Measurements from ENCODE around the gene ZBTB5. TPM values are rescaled to one million over a fixed set of nuclear protein-coding genes. Genes with fewer than 3 reads are reported as not detected.
"Not testable (repeated sequence)": the region's sequence is repeated elsewhere in the genome, so short reads cannot be mapped to it uniquely, and the experiment has no call there.

ZBTB5 gene
- total RNA-seq, 1 experiment from 2014 or later = 8.8 TPM

- Histone ChIP-seq H3F3A (ENCODE audit: insufficient read depth, low read depth) (no peaks in the 10 kb centered on the region), H4K20me1 (ENCODE audit: insufficient read depth) (no peaks in the 10 kb centered on the region), H3K9me2 (ENCODE audit: insufficient read depth) (no peaks in the 10 kb centered on the region), H3K4me3 (no peak overlapping the region), H3K36me3 (ENCODE audit: low read depth) (no peaks in the 10 kb centered on the region), H3K4me2 (no peak overlapping the region), H3K4me1 (replicated peaks; ENCODE audit: insufficient read depth) (no peaks in the 10 kb centered on the region), H3K79me2 (ENCODE audit: low read depth) (no peaks in the 10 kb centered on the region), H2AFZ (no peak overlapping the region), H3K27me3 (ENCODE audit: insufficient read depth, low read depth) (no peaks in the 10 kb centered on the region), H3K9me3 (ENCODE audit: insufficient read depth, low read depth) (no peaks in the 10 kb centered on the region), H3K27ac (no peak overlapping the region)
- TF ChIP-seq EZH2 (IDR thresholded peaks at IDR 0.05; ENCODE audit: low read depth) = no peak
- no peak for TF ChIP-seq CTCF (conservative IDR thresholded peaks at IDR 0.05)
- ChIA-PET CTCF (no interaction called here), POLR2A (ENCODE audit: unreplicated experiment) (no interaction called here)
- BruUV-seq (replicated peaks) = no TSS peak
- intact Hi-C loops (cut with micrococcal nuclease; ENCODE audit: unreplicated experiment) = no loop called here
- DNase-seq = no peak
Measured at GRCh38 chr9:37429441-37430285, 35.6 kb downstream of the ZBTB5 start.

- Histone ChIP-seq H3K4me2 (no peak overlapping the region), H4K20me1 (ENCODE audit: insufficient read depth) (no peaks in the 10 kb centered on the region), H2AFZ (no peak overlapping the region), H3K9me2 (ENCODE audit: insufficient read depth) (no peaks in the 10 kb centered on the region), H3K36me3 (ENCODE audit: low read depth) (no peaks in the 10 kb centered on the region), H3K4me3 (no peak overlapping the region), H3F3A (ENCODE audit: insufficient read depth, low read depth) (no peaks in the 10 kb centered on the region), H3K27me3 (ENCODE audit: insufficient read depth, low read depth) (no peaks in the 10 kb centered on the region), H3K9me3 (ENCODE audit: insufficient read depth, low read depth) (no peaks in the 10 kb centered on the region), H3K27ac (no peak overlapping the region), H3K4me1 (replicated peaks; ENCODE audit: insufficient read depth) (peaks cover 7% of the 10 kb centered on the region; the same call in 1 of the 2 replicates), H3K79me2 (ENCODE audit: low read depth) (peaks cover 8% of the 10 kb centered on the region)
- no peak for DNase-seq
- BruUV-seq (replicated peaks) = no TSS peak
- CTCF ChIA-PET = no interaction called here
- TF ChIP-seq CTCF (conservative IDR thresholded peaks at IDR 0.05) = no peak
- no peak for TF ChIP-seq EZH2 (IDR thresholded peaks at IDR 0.05; ENCODE audit: low read depth)
- POLR2A ChIA-PET (ENCODE audit: unreplicated experiment) = no interaction called here
- intact Hi-C loops (cut with micrococcal nuclease; ENCODE audit: unreplicated experiment) = no loop called here
Measured at GRCh38 chr9:37428345-37428744, 36.9 kb downstream of the ZBTB5 start.

- BruUV-seq (replicated peaks) = no TSS peak
- intact Hi-C loops (cut with micrococcal nuclease; ENCODE audit: unreplicated experiment) = no loop called here
- H3K27ac ChIP-seq = no peak overlapping the region
- no peak overlapping the region for H3K4me2 ChIP-seq
- ChIA-PET CTCF (no interaction called here), POLR2A (ENCODE audit: unreplicated experiment) (no interaction called here)
- no peak overlapping the region for H3K4me3 ChIP-seq
- no peaks in the 10 kb centered on the region for H3K36me3 ChIP-seq (ENCODE audit: low read depth)
- H3K79me2 ChIP-seq (ENCODE audit: low read depth) = peaks cover 16% of the 10 kb centered on the region
- no peaks in the 10 kb centered on the region for H4K20me1 ChIP-seq (ENCODE audit: insufficient read depth)
- DNase-seq = no peak
- TF ChIP-seq EZH2 (IDR thresholded peaks at IDR 0.05; ENCODE audit: low read depth) (no peak), CTCF (conservative IDR thresholded peaks at IDR 0.05) (no peak)
- no peaks in the 10 kb centered on the region for H3K27me3 ChIP-seq (ENCODE audit: insufficient read depth, low read depth)
- H3K9me3 ChIP-seq (ENCODE audit: insufficient read depth, low read depth) = no peaks in the 10 kb centered on the region
- peaks cover 12% of the 10 kb centered on the region; the same call in 1 of the 2 replicates for H3K4me1 ChIP-seq (replicated peaks; ENCODE audit: insufficient read depth)
- no peaks in the 10 kb centered on the region for H3F3A ChIP-seq (ENCODE audit: insufficient read depth, low read depth)
- no peak overlapping the region for H2AFZ ChIP-seq
- no peaks in the 10 kb centered on the region for H3K9me2 ChIP-seq (ENCODE audit: insufficient read depth)
Measured at GRCh38 chr9:37426846-37427245, 38.4 kb downstream of the ZBTB5 start.

GRCh38 chr9:37426431-37426830 is 38.8 kb downstream of the ZBTB5 start:
- H3K9me3 ChIP-seq (ENCODE audit: insufficient read depth, low read depth); BruUV-seq (replicated peaks); H4K20me1 ChIP-seq (ENCODE audit: insufficient read depth); H3K27ac ChIP-seq; H2AFZ ChIP-seq; H3K27me3 ChIP-seq (ENCODE audit: insufficient read depth, low read depth); intact Hi-C loops (cut with micrococcal nuclease; ENCODE audit: unreplicated experiment); H3K4me2 ChIP-seq; H3K36me3 ChIP-seq (ENCODE audit: low read depth); H3K9me2 ChIP-seq (ENCODE audit: insufficient read depth); DNase-seq; POLR2A ChIA-PET (ENCODE audit: unreplicated experiment); H3K4me3 ChIP-seq; H3F3A ChIP-seq (ENCODE audit: insufficient read depth, low read depth); CTCF ChIA-PET: not testable (repeated sequence)
- H3K79me2 ChIP-seq (ENCODE audit: low read depth) = peaks cover 16% of the 10 kb centered on the region
- H3K4me1 ChIP-seq (replicated peaks; ENCODE audit: insufficient read depth) = peaks cover 16% of the 10 kb centered on the region; the same call in 1 of the 2 replicates

All from PC-9 (cell line).